Kidney (tissue), 22 donors: Measurements from ENCODE around the gene RPL35A. TPM values are rescaled to one million over a fixed set of nuclear protein-coding genes. Genes with fewer than 3 reads are reported as not detected.

Experiments
- DNase-seq, 5 donors: peaks; one replicate each; pipeline ENCODE4 v3.0.0-alpha.2; 2013 to 2020
- FAIRE-seq: peaks from 2 replicates; lab custom pipeline; 2012; peaks lifted over from hg19 to GRCh38; lab: Jason Lieb, UNC
- H3K27ac ChIP-seq, 2 donors: one replicate each; pipeline ENCODE4 v1.7.0; 2013; ENCODE audit warnings: low read depth in 2 of 2, low read length in 2 of 2, inconsistent platforms in 1 of 2
- H3K27me3 ChIP-seq: one replicate; pipeline ENCODE4 v1.7.1; 2013; ENCODE audit warnings: low read length, inconsistent platforms; ENCODE audit not compliant: control insufficient read depth, insufficient read depth
- H3K36me3 ChIP-seq, 3 donors: one replicate each; pipeline versions ENCODE4 v1.7.0 to v1.7.1; 2013; ENCODE audit warnings: low read length in 3 of 3, control low read depth in 1 of 3, inconsistent platforms in 1 of 3; ENCODE audit not compliant: insufficient read depth in 3 of 3, control insufficient read depth in 2 of 3
- H3K4me1 ChIP-seq, 3 donors: one replicate each; pipeline versions ENCODE4 v1.7.0 to v1.7.1; 2013; ENCODE audit warnings: low read length in 3 of 3, inconsistent platforms in 1 of 3, low read depth in 1 of 3; ENCODE audit not compliant: control insufficient read depth in 2 of 3, insufficient read depth in 2 of 3
- H3K4me3 ChIP-seq, 3 donors: one replicate each; pipeline versions ENCODE4 v1.7.0 to v1.8.1; 2013; ENCODE audit warnings: low read length in 3 of 3, control low read depth in 1 of 3, inconsistent platforms in 1 of 3
- H3K9ac ChIP-seq, 3 donors: one replicate each; pipeline versions ENCODE4 v1.7.0 to v1.7.1; 2013; ENCODE audit warnings: low read length in 3 of 3, control low read depth in 1 of 3, inconsistent platforms in 1 of 3
- H3K9me3 ChIP-seq, 3 donors: one replicate each; pipeline versions ENCODE4 v1.7.0 to v1.7.1; 2013; ENCODE audit warnings: low read length in 3 of 3, control low read depth in 1 of 3, inconsistent platforms in 1 of 3; ENCODE audit not compliant: control insufficient read depth in 2 of 3, insufficient read depth in 1 of 3
- CTCF ChIP-seq: IDR thresholded peaks from 3 replicates; pipeline ENCODE4 v1.5.1; 2012; ENCODE audit warnings: mild to moderate bottlenecking, moderate library complexity, borderline replicate concordance; ENCODE audit not compliant: insufficient read depth; ENCODE audit errors: extremely low read depth
- intact Hi-C: fragments of 100-400 bp; cut with DNase I; formaldehyde crosslinking; loops from one replicate; pipeline ENCODE4 v1.11.1; 2022
- long read RNA-seq, 10 donors: library from polyadenylated mRNA in 1 of 10; unstranded in 1 of 10; transcript quantifications; one replicate each; pipeline ENCODE4 v2.0.0 and lab custom pipeline, GENCODE V29; 2021 to 2026
- polyA plus RNA-seq: library from polyadenylated mRNA; stranded (reverse); fragments of 350-450 nt; fragmentation: Illumina TruSeq; extraction: RNeasy Lipid Tissue Mini Kit (QIAGEN cat#74804); gene quantifications from one replicate; pipeline ENCODE4 v1.2.3, GENCODE V29; 2014; ENCODE audit warnings: low read depth, low replicate concordance; ENCODE audit not compliant: insufficient read depth
- total RNA-seq: library from RNA; stranded (reverse); fragmentation: NEBNext Ultra II Directional; extraction: Animal tissue kit (Norgen Biotek cat#: 25700); gene quantifications from one replicate; pipeline ENCODE4 v1.2.1, GENCODE V29; 2021
- donor health status: control.
- donor health status: control.
- donor health status: control.
- donor health status: control.
- donor health status: control.
- donor health status: DM: yes; HTN: yes; CAD: no.
- donor health status: Normal renal cell carcinoma (clear cell type).

The RPL35A gene
- 721 TPM for total RNA-seq
- 1,510 TPM for polyA plus RNA-seq
- long read RNA-seq, donor 1, transcript RPL35A-206 (5 exons, 1,444 nt) = major isoform, 949 of 2,149 reads
- long read RNA-seq, donor 1, transcript RPL35A-208 (4 exons, 677 nt) = minor isoform, 110 of 2,149 reads
- long read RNA-seq, donor 1, transcript RPL35A-205 (5 exons, 553 nt) = minor isoform, 23 of 2,149 reads
- long read RNA-seq, donor 1, transcript RPL35A-207 (2 exons, 687 nt) = minor isoform, 119 of 2,149 reads
- long read RNA-seq, donor 1, partial matches to known transcripts = 833 of 2,149 reads
- long read RNA-seq, donor 1, other reads (novel, unspliced or antisense) = 98 of 2,149 reads
- long read RNA-seq, donor 2, transcript RPL35A-205 (5 exons, 553 nt) = minor isoform, 32 of 3,100 reads
- long read RNA-seq, donor 2, transcript RPL35A-207 (2 exons, 687 nt) = minor isoform, 101 of 3,100 reads
- long read RNA-seq, donor 2, transcript RPL35A-208 (4 exons, 677 nt) = minor isoform, 179 of 3,100 reads
- long read RNA-seq, donor 2, transcript RPL35A-206 (5 exons, 1,444 nt) = major isoform, 1,083 of 3,100 reads
- long read RNA-seq, donor 2, partial matches to known transcripts = 1,576 of 3,100 reads
- long read RNA-seq, donor 2, other reads (novel, unspliced or antisense) = 93 of 3,100 reads
- long read RNA-seq, donor 3, transcript RPL35A-208 (4 exons, 677 nt) = minor isoform, 146 of 3,436 reads
- long read RNA-seq, donor 3, transcript RPL35A-205 (5 exons, 553 nt) = minor isoform, 47 of 3,436 reads
- long read RNA-seq, donor 3, transcript RPL35A-206 (5 exons, 1,444 nt) = major isoform, 1,489 of 3,436 reads
- long read RNA-seq, donor 3, transcript RPL35A-207 (2 exons, 687 nt) = minor isoform, 116 of 3,436 reads
- long read RNA-seq, donor 3, partial matches to known transcripts = 1,429 of 3,436 reads
- long read RNA-seq, donor 3, other reads (novel, unspliced or antisense) = 161 of 3,436 reads
- long read RNA-seq, donor 4, transcript RPL35A-207 (2 exons, 687 nt) = minor isoform, 23 of 1,161 reads
- long read RNA-seq, donor 4, transcript RPL35A-208 (4 exons, 677 nt) = minor isoform, 53 of 1,161 reads
- long read RNA-seq, donor 4, transcript RPL35A-206 (5 exons, 1,444 nt) = major isoform, 711 of 1,161 reads
- long read RNA-seq, donor 4, transcript RPL35A-205 (5 exons, 553 nt) = minor isoform, 35 of 1,161 reads
- long read RNA-seq, donor 4, partial matches to known transcripts = 266 of 1,161 reads
- long read RNA-seq, donor 4, other reads (novel, unspliced or antisense) = 59 of 1,161 reads
- long read RNA-seq, donor 5, transcript RPL35A-206 (5 exons, 1,444 nt) = major isoform, 103 of 245 reads
- long read RNA-seq, donor 5, transcript RPL35A-207 (2 exons, 687 nt) = minor isoform, 15 of 245 reads
- long read RNA-seq, donor 5, transcript RPL35A-208 (4 exons, 677 nt) = minor isoform, 9 of 245 reads
- long read RNA-seq, donor 5, partial matches to known transcripts = 110 of 245 reads
- long read RNA-seq, donor 5, other reads (novel, unspliced or antisense) = 7 of 245 reads
- long read RNA-seq, donor 6, transcript RPL35A-206 (5 exons, 1,444 nt) = major isoform, 3,766 of 10,998 reads
- long read RNA-seq, donor 6, transcript RPL35A-207 (2 exons, 687 nt) = minor isoform, 415 of 10,998 reads
- long read RNA-seq, donor 6, transcript RPL35A-208 (4 exons, 677 nt) = minor isoform, 497 of 10,998 reads
- long read RNA-seq, donor 6, transcript RPL35A-209 (3 exons, 579 nt) = minor isoform, 88 of 10,998 reads
- long read RNA-seq, donor 6, partial matches to known transcripts = 5,528 of 10,998 reads
- long read RNA-seq, donor 6, other reads (novel, unspliced or antisense) = 608 of 10,998 reads
- long read RNA-seq, donor 7, transcript RPL35A-207 (2 exons, 687 nt) = minor isoform, 62 of 277 reads
- long read RNA-seq, donor 7, transcript RPL35A-205 (5 exons, 553 nt) = minor isoform, 8 of 277 reads
- long read RNA-seq, donor 7, transcript RPL35A-206 (5 exons, 1,444 nt) = major isoform, 181 of 277 reads
- long read RNA-seq, donor 7, partial matches to known transcripts = 20 of 277 reads
- long read RNA-seq, donor 7, other reads (novel, unspliced or antisense) = 6 of 277 reads
- long read RNA-seq, donor 8, transcript RPL35A-207 (2 exons, 687 nt) = minor isoform, 93 of 2,455 reads
- long read RNA-seq, donor 8, transcript RPL35A-205 (5 exons, 553 nt) = minor isoform, 36 of 2,455 reads
- long read RNA-seq, donor 8, transcript RPL35A-206 (5 exons, 1,444 nt) = major isoform, 1,148 of 2,455 reads
- long read RNA-seq, donor 8, transcript RPL35A-208 (4 exons, 677 nt) = minor isoform, 104 of 2,455 reads
- long read RNA-seq, donor 8, partial matches to known transcripts = 939 of 2,455 reads
- long read RNA-seq, donor 8, other reads (novel, unspliced or antisense) = 105 of 2,455 reads
- long read RNA-seq, donor 9, transcript RPL35A-206 (5 exons, 1,444 nt) = major isoform, 700 of 1,550 reads
- long read RNA-seq, donor 9, transcript RPL35A-205 (5 exons, 553 nt) = minor isoform, 16 of 1,550 reads
- long read RNA-seq, donor 9, transcript RPL35A-207 (2 exons, 687 nt) = minor isoform, 83 of 1,550 reads
- long read RNA-seq, donor 9, transcript RPL35A-208 (4 exons, 677 nt) = minor isoform, 66 of 1,550 reads
- long read RNA-seq, donor 9, partial matches to known transcripts = 603 of 1,550 reads
- long read RNA-seq, donor 9, other reads (novel, unspliced or antisense) = 67 of 1,550 reads
- long read RNA-seq, donor 10, transcript RPL35A-208 (4 exons, 677 nt) = minor isoform, 231 of 2,724 reads
- long read RNA-seq, donor 10, transcript RPL35A-207 (2 exons, 687 nt) = minor isoform, 180 of 2,724 reads
- long read RNA-seq, donor 10, transcript RPL35A-206 (5 exons, 1,444 nt) = major isoform, 895 of 2,724 reads
- long read RNA-seq, donor 10, transcript RPL35A-209 (3 exons, 579 nt) = minor isoform, 37 of 2,724 reads
- long read RNA-seq, donor 10, partial matches to known transcripts = 1,270 of 2,724 reads
- long read RNA-seq, donor 10, other reads (novel, unspliced or antisense) = 79 of 2,724 reads

GRCh38 chr3:197949778-197950676, at the start of gene RPL35A:
Gene RPL35A (plus strand): TSS chr3:197950190. CDS start chr3:197950968, 778 bp downstream.
- peaks cover 8 to 37% (median 20%) of the 10 kb centered on the region in 3 donors for H3K36me3 ChIP-seq
- H3K4me1 ChIP-seq = peaks cover 0 to 15% (median 2%) of the 10 kb centered on the region in 3 donors
- peak within 1 kb of the TSS; percentile 99 to 100 (median 100) for H3K9ac ChIP-seq
- H3K27me3 ChIP-seq = no peaks in the 10 kb centered on the region
- H3K27ac ChIP-seq = peak within 1 kb of the TSS; percentile 95 to 99
- peak within 1 kb of the TSS; percentile 86 to 100 (median 100) for H3K4me3 ChIP-seq
- FAIRE-seq (peak; percentile 17), DNase-seq (peak; percentile 93 to 98 (median 94))
- intact Hi-C loops = no loop called here
- H3K9me3 ChIP-seq = no peaks in the 10 kb centered on the region
- no peak for TF ChIP-seq CTCF

- no peaks in the 10 kb centered on the region for H3K36me3 ChIP-seq
Observed at GRCh38 chr3:197901626-197902025, 48.4 kb upstream of the RPL35A start.

More at GRCh38 chr3:197901626-197902025, 48.4 kb upstream of the RPL35A start:
- Histone ChIP-seq H3K27ac (no peak overlapping the region), H3K27me3 (no peaks in the 10 kb centered on the region), H3K4me1 (no peaks in the 10 kb centered on the region), H3K4me3 (no peak overlapping the region), H3K9me3 (no peaks in the 10 kb centered on the region), H3K9ac (no peak overlapping the region)
- intact Hi-C loops = no loop called here
- no peak for TF ChIP-seq CTCF
- no peak for FAIRE-seq
- DNase-seq = no peak
